Panc1 (cell line): ENCODE data around the gene UGT1A8.

Experiments used
- POLR2AphosphoS5 ChIP-seq: IDR thresholded peaks from 2 replicates; pipeline ENCODE4 v1.6.1; 2012; ENCODE audit warnings: mild to moderate bottlenecking, low read depth, low read length, moderate library complexity
- SIN3A ChIP-seq: IDR thresholded peaks from 2 replicates; pipeline ENCODE4 v1.6.1; 2012; ENCODE audit warnings: low read depth, mild to moderate bottlenecking, low read length, moderate library complexity, borderline replicate concordance; ENCODE audit not compliant: insufficient read depth
- TCF7L2 ChIP-seq: IDR thresholded peaks from 2 replicates; pipeline ENCODE4 v1.6.1; 2011; ENCODE audit warnings: mild to moderate bottlenecking, low read depth, low read length, inconsistent platforms
- TF ChIP-seq, protein P1 (sequence below): fragments of 450-650 bp; IDR thresholded peaks from 2 replicates; pipeline ENCODE4 v1.5.1; 2017; ENCODE audit warnings: mild to moderate bottlenecking

GRCh38 chr2:233658610-233659009, 41.2 kb downstream of the UGT1A8 start:
- TF ChIP-seq, protein P1, sequence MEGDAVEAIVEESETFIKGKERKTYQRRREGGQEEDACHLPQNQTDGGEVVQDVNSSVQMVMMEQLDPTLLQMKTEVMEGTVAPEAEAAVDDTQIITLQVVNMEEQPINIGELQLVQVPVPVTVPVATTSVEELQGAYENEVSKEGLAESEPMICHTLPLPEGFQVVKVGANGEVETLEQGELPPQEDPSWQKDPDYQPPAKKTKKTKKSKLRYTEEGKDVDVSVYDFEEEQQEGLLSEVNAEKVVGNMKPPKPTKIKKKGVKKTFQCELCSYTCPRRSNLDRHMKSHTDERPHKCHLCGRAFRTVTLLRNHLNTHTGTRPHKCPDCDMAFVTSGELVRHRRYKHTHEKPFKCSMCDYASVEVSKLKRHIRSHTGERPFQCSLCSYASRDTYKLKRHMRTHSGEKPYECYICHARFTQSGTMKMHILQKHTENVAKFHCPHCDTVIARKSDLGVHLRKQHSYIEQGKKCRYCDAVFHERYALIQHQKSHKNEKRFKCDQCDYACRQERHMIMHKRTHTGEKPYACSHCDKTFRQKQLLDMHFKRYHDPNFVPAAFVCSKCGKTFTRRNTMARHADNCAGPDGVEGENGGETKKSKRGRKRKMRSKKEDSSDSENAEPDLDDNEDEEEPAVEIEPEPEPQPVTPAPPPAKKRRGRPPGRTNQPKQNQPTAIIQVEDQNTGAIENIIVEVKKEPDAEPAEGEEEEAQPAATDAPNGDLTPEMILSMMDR, result no peak
- TF ChIP-seq POLR2AphosphoS5 (no peak), SIN3A (no peak), TCF7L2 (no peak)
